ENCODE results near the gene FLRT2.

The FLRT2 gene

DNA sequence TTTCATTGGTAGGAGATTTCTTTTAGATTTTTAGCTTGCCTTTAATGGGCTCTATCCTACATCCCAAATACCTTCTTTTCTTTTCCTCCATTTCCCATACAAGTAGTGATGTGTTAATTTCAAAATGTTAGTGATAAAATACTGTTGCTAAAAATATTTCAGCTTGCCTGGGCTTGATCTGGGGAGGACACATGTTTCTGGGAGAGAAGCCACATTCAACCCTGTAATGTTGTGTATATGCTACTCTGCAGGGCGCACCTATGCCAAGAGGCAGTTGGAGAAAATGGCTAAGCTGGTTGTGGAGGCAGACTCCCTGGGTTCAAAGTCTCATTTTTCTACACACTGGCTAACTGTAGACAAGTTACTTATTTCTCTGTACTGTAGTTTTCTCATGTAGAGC is 26.3 kb downstream of the FLRT2 start:
- H3K27me3 ChIP-seq (ENCODE audit: control insufficient read depth, low read length), result no peaks in the 10 kb centered on the region
- no peaks in the 10 kb centered on the region for H3K4me1 ChIP-seq (ENCODE audit: control insufficient read depth, low read length)
- H3K27ac ChIP-seq (ENCODE audit: low read depth, low read length), result no peak overlapping the region
- no peak overlapping the region for H3K4me2 ChIP-seq (ENCODE audit: low read length)
- no peaks in the 10 kb centered on the region for H3K9me3 ChIP-seq (ENCODE audit: control insufficient read depth, insufficient read depth, low read length)
- H3F3A ChIP-seq (ENCODE audit: control insufficient read depth, insufficient read depth), result no peaks in the 10 kb centered on the region
- no peaks in the 10 kb centered on the region for H4K20me1 ChIP-seq (ENCODE audit: control insufficient read depth, insufficient read depth, low read depth, low read length)
- H3K79me2 ChIP-seq (ENCODE audit: control insufficient read depth, low read length), result no peaks in the 10 kb centered on the region
- no peaks in the 10 kb centered on the region for H3K9me2 ChIP-seq (replicated peaks; ENCODE audit: control insufficient read depth, low read length)
- TF ChIP-seq EZH2phosphoT487 (IDR thresholded peaks at IDR 0.05; ENCODE audit: borderline replicate concordance, low read length), result no peak
- no peak for TF ChIP-seq CTCF (IDR thresholded peaks at IDR 0.05; ENCODE audit: low read depth, low read length, poor library complexity, severe bottlenecking)
- H3K36me3 ChIP-seq (ENCODE audit: control insufficient read depth, low read length), result no peaks in the 10 kb centered on the region
- no peak overlapping the region for H3K4me3 ChIP-seq (ENCODE audit: low read length)

DNA sequence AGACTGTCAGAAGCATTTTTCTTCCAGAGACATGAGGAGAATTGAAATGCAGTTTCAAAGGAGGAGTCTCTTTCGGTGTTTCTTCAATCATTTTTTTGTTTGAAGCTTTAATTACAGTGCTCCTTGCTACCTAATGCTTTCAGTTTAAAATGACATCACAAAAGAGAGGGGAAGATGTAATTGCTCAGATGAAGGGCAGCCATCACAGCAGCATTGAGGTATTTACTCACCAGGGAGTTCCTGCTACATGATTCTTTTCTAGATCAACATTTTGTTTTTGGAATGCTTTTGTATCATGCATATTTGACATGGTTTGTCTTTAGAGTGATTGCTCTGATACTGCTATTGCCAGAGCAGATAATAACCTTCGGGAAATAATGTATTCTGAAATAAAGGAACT is 28.6 kb downstream of the FLRT2 start:
- Histone ChIP-seq H3K4me1 (ENCODE audit: control insufficient read depth, low read length) (no peaks in the 10 kb centered on the region), H3K4me3 (ENCODE audit: low read length) (no peak overlapping the region), H3K36me3 (ENCODE audit: control insufficient read depth, low read length) (no peaks in the 10 kb centered on the region), H3F3A (ENCODE audit: control insufficient read depth, insufficient read depth) (no peaks in the 10 kb centered on the region), H3K9me3 (ENCODE audit: control insufficient read depth, insufficient read depth, low read length) (no peaks in the 10 kb centered on the region), H3K79me2 (ENCODE audit: control insufficient read depth, low read length) (no peaks in the 10 kb centered on the region), H3K27ac (ENCODE audit: low read depth, low read length) (no peak overlapping the region), H3K27me3 (ENCODE audit: control insufficient read depth, low read length) (no peaks in the 10 kb centered on the region), H4K20me1 (ENCODE audit: control insufficient read depth, insufficient read depth, low read depth, low read length) (no peaks in the 10 kb centered on the region), H3K9me2 (replicated peaks; ENCODE audit: control insufficient read depth, low read length) (no peaks in the 10 kb centered on the region), H3K4me2 (ENCODE audit: low read length) (no peak overlapping the region)
- TF ChIP-seq EZH2phosphoT487 (IDR thresholded peaks at IDR 0.05; ENCODE audit: borderline replicate concordance, low read length) (no peak), CTCF (IDR thresholded peaks at IDR 0.05; ENCODE audit: low read depth, low read length, poor library complexity, severe bottlenecking) (no peak)

- Histone ChIP-seq H3K4me3 (ENCODE audit: low read length) (no peak overlapping the region), H3K79me2 (ENCODE audit: control insufficient read depth, low read length) (no peaks in the 10 kb centered on the region), H3K4me1 (ENCODE audit: control insufficient read depth, low read length) (no peaks in the 10 kb centered on the region), H3K4me2 (ENCODE audit: low read length) (no peak overlapping the region), H3K27ac (ENCODE audit: low read depth, low read length) (no peak overlapping the region), H4K20me1 (ENCODE audit: control insufficient read depth, insufficient read depth, low read depth, low read length) (no peaks in the 10 kb centered on the region), H3K9me3 (ENCODE audit: control insufficient read depth, insufficient read depth, low read length) (no peaks in the 10 kb centered on the region), H3K27me3 (ENCODE audit: control insufficient read depth, low read length) (no peaks in the 10 kb centered on the region), H3K36me3 (ENCODE audit: control insufficient read depth, low read length) (no peaks in the 10 kb centered on the region), H3F3A (ENCODE audit: control insufficient read depth, insufficient read depth) (no peaks in the 10 kb centered on the region), H3K9me2 (replicated peaks; ENCODE audit: control insufficient read depth, low read length) (no peaks in the 10 kb centered on the region)
- TF ChIP-seq CTCF (IDR thresholded peaks at IDR 0.05; ENCODE audit: low read depth, low read length, poor library complexity, severe bottlenecking) (no peak), EZH2phosphoT487 (IDR thresholded peaks at IDR 0.05; ENCODE audit: borderline replicate concordance, low read length) (no peak)
Observed at GRCh38 chr14:85562630-85563029, 32.7 kb downstream of the FLRT2 start.

All from DOHH2 (cell line).